ENCODE results near the gene GATAD2A.

DNA sequence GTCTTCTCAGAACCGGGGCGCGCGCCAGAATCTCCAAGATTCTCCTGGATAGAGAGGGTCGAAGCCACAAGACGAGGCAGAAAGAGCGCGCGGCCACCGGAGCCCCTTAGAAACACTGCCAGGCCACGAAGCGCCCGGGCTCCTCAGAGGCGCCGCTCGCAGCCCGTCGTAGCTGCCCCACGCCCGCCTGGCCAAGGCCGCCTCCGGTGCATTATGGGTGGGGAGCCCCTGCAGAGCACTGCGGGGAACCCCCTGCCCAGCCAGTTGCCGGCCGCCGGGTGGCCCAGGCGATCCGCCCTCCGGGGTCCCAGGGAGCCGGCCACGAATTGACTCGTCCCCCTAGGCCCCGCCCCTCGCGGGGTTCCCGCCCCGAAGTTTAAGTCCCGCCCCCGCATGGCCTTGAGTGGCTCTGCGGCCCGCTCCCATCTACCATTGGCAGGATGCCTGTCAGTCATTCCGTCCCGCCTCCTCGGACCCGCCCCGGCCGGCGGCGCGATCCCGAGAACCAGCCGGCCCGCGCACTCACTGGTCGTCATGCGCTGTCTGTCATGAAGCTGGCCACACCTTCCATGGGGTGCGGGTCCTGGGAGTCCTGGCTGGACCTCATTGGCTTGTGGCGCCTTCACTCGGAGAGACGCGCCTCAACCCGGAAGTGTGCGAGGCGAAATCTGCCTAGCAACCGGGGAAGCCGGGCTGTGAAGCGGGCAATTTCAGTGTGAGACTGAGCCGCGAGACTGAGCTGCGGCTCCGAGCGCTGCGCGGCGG lies 20.2 kb upstream of the GATAD2A start:
- TF ChIP-seq POLR2AphosphoS5 (IDR thresholded peaks at IDR 0.05; ENCODE audit: low read depth, low read length) (peak; percentile 80), FOXP2 (optimal IDR thresholded peaks at IDR 0.05; ENCODE audit: borderline replicate concordance, extremely low read depth, extremely low read length, insufficient read depth) (peak; percentile 7)
